Activated T-cell treated with anti-CD3 and anti-CD28 coated beads, Interleukin-2, amount 50 U/mL, for 48 hours (primary cell): ENCODE measurements around the gene MTCL1.
A peak's percentile ranks its signal among the peaks of the same experiment; 100 is the strongest.
"Not testable (repeated sequence)": the region's sequence is repeated elsewhere in the genome, so short reads cannot be mapped to it uniquely, and the experiment has no call there.

ENCODE experiments used
- DNase-seq, 2 experiments: peaks; one replicate each; pipeline ENCODE4 v3.0.0-alpha.2; 2020

MTCL1 gene

DNA sequence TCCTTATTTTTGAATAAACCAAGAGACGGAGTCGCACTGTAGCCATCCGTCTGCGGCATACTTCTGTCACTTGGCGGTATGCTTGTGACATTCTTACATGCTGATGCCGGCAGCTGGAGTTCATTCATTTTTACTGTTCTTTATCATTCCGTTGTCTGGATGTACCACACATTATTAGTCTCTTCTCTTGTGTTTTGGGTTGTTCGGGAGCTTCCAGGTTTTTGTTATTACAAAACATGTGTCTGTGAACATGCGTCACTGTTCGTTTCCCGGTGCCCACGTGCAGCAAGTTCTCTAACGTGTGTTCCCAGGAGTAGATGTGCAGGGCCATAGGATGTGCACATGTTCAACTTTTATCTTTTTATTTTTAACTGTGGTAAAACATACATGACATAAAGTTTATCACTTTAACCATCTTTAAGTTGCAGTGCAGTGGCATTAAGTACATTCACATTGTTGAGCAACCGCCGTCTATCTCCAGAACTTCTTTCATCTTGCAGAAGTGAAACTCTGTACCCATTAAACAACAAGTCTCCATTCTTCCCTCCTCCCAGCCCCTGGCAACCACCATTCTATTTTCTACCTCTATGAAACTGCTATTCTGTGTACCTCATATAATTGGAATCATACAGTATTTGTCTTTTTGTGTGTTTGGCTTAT is 40.1 kb downstream of the MTCL1 start:
- no peak for DNase-seq

DNA sequence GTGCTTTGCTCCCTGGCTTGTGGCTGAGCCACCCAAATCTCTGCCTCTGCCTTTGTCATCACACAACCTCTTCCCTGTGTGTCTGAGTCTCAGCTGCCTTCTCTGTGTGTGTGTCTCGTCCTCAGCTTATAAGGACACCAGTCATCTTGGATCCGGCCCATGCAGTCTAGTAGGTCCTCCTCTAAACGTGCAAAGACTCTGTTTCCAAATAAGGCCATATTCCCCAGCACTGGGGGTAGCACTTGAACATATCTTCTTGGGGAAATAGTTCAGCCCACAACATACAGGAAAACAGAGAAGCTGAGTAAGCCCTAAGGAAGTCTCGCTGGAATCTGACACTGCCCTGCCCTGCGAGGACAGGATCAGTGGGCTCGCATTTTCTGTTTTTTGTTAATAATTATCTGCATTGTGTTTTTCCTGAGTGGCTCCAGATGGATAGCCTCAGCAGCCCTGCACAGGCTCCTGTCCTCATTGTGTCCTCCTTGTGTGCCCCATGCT is 42.1 kb downstream of the MTCL1 start:
- no peak for DNase-seq

DNA sequence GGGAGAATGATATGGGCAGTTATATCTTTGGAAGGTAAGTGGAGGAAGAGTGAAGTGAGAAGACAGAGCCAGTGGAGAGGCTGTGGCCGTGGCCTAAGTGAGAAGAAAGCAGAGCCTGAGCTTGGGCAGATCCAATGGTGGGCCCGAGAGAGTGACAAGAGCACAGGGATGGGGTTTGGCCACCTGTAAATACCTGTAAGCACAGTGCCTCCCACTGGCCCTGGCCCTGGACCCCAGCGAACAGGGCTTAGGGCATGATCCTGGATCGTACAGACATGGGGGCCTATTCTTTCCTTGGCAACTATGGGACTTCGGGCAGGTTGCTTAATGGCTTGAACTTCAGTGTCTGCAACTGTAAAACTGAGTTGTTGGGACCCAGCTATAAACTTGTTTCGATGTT is 44.1 kb downstream of the MTCL1 start:
- no peak for DNase-seq

DNA sequence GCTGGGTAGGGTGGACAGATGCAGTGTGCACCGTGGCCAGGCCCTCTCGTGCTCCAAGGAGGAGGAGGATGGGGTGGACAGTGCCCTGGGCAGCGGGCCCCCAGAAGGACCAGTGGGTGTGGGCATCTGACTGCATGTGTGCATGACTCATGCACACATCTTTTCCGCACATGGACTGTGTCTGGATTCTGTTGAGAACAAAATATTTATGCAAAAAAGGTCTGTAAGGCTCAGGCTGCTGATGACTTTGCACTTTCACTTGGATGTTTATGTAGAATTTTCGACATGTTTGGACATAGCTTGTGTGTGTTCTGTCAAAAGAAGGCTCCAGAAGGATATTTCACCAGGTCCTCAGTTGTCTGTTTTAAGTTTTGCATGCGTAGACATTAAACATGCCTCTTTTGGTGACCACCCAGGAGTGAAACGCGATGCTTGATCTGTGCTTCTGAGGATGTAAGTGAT is 45.6 kb downstream of the MTCL1 start:
- no peak for DNase-seq

- DNase-seq, result no peak
Measured at GRCh38 chr18:8751692-8752091, 46.3 kb downstream of the MTCL1 start.

- DNase-seq, result no peak
Measured at GRCh38 chr18:8752329-8752728, 47.0 kb downstream of the MTCL1 start.

GRCh38 chr18:8754995-8755960 is 49.9 kb downstream of the MTCL1 start:
- peak; percentile 31 to 35 for DNase-seq

DNA sequence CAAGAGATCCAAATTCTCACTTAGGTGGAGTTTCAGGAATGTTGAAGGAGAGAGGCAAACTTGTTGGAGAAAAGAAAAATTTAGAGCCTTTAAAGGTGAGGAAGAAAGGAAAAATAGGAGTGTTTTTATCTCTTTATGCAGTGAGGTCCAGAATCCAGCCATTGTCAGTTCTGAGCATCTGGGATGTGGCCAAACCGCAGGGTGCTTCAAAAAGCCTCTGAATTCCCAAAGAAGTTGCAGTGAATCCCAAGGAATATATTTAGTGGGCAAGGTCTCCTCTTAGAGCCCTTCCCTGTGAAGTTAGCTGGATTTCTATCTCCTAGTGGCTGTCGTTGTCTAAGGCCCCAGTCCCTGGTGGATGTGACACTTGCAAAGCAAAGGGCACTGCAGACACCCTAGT is 51.2 kb downstream of the MTCL1 start:
- DNase-seq, result no peak

DNA sequence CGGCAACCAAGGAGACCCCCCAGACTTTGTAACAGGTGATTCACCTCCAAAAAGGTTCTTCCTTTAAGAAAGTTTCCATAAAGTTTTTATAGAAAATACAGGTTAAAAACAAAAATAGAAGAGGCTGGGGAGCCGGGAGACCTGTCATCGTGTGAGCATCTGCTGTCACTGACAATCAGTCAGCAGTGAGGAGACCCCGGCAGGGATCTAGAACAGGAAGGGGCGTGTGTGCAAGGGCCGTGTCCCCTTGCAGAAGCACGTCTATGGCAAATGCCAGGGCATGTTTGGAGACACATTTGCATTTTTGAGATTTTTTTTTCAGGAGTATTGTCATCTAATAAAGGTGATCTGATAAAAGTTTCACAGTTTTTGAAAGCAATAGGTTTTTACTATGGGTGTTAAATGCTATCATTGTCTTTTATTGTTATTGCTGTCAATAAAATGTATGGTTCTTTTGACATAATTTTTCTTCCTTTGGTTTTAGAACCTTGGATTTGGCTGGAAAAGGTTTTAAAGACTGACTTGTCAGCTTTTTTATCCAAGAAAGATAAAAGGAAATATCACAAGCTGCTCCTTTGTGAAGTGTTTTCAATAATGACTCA is 52.1 kb downstream of the MTCL1 start:
- DNase-seq, result no peak

GRCh38 chr18:8758466-8758865 is 53.1 kb downstream of the MTCL1 start:
- no peak for DNase-seq

- no peak for DNase-seq
Measured at GRCh38 chr18:8760984-8761383, 55.6 kb downstream of the MTCL1 start.

DNA sequence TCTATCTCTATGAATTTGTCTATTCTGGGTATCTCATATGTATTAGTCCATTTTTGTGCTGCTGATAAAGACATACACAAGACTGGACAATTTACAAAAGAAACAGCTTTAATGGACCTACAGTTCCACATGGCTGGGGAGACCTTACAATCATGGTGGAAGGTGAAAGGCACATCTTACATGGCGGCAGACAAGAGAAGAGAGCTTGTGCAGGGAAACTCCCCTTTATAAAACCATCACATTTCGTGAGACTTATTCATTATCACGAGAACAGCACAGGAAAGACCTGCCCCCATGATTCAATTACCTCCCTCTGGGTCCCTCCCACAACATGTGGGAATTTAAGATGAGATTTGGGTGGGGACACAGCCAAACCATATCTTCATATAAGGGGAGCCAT is 56.2 kb downstream of the MTCL1 start:
- not testable (repeated sequence) for DNase-seq

- no peak for DNase-seq
Measured at GRCh38 chr18:8762968-8763367, 57.6 kb downstream of the MTCL1 start.

DNA sequence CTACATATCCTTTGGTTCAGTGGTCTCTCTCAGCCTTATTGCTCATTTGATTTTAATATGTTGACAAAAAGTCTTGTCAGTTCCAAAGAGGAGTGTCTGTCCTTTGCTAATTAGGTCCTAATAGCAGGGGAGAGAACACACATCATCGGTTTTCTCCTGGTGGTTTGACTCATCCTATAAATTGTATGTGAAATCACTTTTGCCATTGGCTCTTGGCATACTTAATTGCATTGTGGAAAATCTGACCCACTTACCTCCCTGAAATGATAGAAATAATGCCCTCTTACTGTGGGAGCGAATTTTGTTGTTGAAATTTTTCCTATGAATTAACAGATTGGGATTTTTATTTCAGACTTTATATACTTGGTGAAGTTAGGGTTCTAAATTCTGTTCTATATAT is 58.3 kb downstream of the MTCL1 start:
- no peak for DNase-seq

- no peak for DNase-seq
Measured at GRCh38 chr18:8765783-8766463, 60.6 kb downstream of the MTCL1 start.

DNA sequence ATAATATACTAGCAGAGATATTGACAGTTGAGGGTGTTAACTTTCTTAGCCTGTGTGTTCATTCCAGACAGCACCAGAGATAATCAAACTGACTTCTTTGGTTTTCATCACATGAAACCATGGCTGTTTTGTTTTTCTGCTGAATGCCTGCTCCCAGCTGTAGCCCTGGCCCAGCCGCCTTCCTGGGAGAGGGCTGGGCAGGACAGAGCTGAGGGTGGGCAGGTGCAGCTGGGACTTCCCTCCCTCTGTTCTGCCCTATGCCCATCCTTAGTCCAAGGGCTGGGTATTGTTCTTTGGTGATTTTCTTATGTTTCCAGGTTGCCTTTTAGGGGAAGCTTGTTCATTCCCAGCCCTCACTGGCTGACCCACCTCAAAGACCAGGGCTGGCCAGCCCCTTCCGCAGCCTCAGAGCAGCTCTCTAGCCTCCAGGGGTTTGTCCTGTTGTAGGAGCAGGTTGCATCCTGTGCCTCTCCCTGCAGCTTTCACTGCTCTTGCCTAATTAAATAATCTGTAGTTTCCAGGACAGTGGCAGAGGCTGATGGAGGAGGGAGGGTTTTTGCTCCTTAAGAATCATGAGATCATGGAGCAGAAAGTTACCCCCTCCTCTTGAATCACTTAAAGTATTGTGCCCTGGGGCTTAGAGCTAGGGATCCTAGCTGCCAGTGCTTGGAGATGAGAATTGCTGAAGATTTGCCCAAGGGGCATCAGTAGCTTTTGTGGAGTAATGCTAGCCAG is 61.4 kb downstream of the MTCL1 start:
- DNase-seq, result no peak

GRCh38 chr18:8767340-8767739 is 62.0 kb downstream of the MTCL1 start:
- DNase-seq, result no peak

- no peak for DNase-seq
Measured at GRCh38 chr18:8769509-8770095, 64.2 kb downstream of the MTCL1 start.

- DNase-seq, result no peak
Measured at GRCh38 chr18:8770657-8771056, 65.3 kb downstream of the MTCL1 start.

- no peak for DNase-seq
Measured at GRCh38 chr18:8771930-8772329, 66.6 kb downstream of the MTCL1 start.

GRCh38 chr18:8773980-8774379 is 68.6 kb downstream of the MTCL1 start:
- no peak for DNase-seq
